GM03348 (cell line): ENCODE results near the gene UCP2.
"Not testable (repeated sequence)": the region's sequence is repeated elsewhere in the genome, so short reads cannot be mapped to it uniquely, and the experiment has no call there.

Source experiments
- DNase-seq: peaks from one replicate; pipeline ENCODE4 v3.0.0; 2012; ENCODE audit warnings: low spot score

Gene UCP2

DNA sequence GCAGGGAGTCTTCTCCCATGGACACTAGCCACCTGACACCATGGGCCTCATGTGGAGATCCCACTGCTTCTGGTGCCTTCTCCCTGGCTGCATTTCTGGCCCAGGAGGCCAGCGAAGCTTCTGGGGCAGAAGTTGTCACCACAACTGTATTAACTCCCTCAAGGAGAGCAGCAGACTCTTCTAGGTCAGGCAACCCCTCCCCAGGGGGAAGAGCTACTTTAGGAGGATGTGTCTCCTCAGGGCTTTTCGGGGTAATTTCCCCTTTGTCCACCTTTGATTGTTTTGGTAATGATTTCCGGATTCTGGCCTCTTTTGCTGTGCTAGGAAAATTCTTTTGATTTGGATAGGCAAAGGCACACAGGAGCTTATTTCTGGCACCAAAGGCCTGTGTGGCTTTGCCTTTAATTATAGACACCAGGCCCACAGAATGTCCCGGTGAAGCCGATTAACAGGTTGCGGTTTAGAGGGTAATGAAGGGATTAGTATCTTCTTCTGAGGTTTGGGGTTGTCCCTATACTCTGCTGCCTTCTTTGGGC, 8.9 kb upstream of the UCP2 start:
- DNase-seq: no peak

DNA sequence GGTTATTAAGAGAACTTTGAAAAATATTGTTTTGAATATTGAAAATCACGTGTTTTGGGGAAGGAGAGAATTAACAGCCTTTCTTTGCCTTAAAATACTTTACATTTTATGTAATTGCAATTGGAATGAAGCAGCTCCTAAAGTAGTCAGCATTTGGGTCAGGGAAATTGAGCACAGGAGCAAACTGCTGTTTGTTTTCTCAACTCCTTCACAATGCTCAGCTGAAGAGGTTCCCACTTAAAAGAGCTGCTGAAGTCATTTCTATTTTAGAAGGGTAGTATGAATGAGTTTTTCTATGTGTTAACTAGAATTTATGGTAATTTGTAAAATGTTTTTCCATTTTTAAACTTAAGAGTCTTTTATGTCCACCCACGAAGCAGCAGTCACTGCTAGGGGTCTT, 8.1 kb upstream of the UCP2 start:
- no peak for DNase-seq

DNA sequence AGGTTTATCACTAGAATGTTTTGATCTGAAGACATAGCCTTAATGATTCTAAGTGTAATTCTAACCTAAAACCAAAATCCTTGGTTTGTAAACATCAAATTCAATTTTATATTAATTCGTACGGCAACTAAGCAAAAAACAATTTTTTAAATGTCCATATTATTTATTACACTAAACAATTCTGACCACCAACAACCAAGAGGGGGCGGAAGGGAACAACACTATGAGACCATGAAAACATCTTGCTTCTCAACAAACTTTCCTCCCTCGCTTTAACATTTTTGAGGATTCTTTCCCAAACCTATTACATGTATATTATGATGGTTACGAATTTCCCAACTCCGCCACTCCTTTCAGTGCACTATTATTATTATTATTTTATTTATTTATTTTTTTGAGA, 6.5 kb upstream of the UCP2 start:
- no peak for DNase-seq

DNA sequence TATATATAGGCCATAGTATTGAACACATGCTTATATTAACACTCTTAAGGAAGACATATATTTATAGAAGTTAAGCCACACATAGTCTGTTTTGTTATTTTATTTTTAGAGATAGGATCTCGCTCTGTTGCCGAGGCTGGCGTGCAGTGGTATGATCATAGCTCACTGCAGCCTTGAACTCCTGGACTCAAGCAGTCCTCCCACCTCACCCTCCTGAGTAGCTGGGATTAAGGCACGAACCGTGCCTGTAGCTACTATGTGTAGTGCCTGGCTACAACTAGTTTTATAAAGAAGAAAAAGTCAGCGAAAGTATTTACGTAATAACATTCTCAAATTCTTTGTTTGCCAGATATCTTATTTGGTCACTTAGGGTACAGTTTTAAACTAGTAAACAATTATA, 5.6 kb upstream of the UCP2 start:
- no peak for DNase-seq

DNA sequence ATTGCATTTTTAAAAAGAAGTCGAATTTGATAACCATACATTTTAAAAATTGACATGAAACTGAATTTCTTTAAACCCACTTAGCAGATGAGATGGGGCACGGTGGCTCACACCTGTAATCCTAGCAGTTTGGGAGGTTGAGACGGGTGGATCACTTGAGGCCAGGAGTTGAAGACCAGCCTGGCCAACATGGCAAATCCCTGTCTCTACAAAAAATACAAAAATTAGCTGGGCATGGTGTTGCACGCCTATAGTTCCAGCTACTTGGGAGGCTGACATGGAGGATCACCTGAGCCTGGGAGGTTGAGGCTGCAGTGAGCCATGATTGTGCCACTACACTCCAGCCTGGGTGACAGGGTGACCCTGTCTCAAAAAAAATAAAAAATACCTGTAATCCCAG, 3.0 kb upstream of the UCP2 start:
- not testable (repeated sequence) for DNase-seq

DNA sequence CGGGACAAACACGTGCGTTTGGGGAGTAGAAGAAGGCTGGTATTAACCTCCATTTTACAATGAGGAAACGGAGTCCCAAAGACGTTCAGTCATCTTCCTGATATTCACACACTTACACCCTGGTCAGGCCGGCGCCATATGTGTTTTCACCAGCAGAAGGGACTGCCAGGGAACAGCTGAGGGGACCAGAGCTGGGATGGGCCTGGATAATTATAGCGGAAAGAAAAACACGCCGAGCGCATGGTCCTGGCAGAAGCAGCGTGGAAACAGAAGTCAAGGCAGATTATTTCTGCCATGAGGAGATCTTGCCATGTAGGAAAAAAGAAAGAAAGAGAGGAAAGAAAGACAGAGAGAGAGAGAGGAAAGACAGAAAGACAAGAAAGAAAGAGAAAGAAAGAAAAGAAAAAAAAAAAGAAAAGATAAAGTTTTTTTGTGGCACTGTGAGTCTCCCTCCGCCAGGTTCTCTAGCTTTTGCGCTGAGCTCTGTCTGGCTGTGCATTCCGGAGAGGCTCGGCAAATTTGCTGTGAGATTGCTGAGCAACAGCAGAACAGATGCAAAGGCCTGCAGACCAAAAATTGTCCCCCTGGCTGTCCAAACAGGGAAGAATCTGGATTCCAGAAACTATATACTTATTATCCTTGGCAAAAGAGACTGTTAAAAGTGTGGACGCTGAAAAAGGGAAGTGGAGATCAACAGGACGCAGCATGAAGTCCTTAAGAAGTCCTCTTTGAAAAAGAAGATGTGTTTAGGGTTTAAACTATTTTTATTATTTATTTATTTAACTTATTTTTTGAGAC, 1.3 kb upstream of the UCP2 start:
- DNase-seq: no peak

DNA sequence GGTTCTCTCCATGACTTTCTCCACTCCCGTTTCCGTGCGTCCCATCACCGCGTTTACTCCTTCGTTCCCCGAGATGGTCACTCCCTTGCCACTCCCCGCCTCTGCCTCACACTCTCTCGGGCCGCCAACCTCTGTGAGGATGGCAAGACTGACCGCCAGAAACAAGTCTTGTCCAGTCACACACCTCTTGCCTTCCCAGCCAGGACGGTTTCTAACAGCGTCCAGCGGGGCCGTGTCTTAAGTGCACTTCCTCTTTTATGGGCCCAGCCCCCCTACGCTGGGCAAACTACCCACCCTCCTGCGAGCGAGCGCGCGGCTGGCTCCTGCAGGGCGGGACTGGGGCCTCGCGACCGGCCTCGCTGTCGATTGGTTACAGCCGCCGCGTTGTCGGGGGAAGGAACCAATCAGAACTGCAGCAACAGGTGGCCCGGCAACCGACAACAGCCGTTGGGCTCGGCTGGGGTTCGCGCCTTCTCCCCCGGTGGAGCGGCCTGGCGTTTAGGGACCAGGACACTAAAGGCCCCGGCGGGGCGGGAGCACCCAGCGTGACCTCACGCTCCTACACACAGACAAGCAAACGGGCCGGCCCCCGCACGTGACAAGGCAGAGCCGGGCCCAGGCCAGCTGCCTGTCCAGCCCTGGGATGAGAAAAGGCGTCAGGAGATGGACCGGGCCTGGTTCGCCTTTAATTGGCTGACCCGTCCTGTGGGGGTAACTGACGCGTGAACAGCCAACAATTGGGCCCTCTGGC, 522 bp upstream of the UCP2 start:
- DNase-seq: peak; percentile 98

DNA sequence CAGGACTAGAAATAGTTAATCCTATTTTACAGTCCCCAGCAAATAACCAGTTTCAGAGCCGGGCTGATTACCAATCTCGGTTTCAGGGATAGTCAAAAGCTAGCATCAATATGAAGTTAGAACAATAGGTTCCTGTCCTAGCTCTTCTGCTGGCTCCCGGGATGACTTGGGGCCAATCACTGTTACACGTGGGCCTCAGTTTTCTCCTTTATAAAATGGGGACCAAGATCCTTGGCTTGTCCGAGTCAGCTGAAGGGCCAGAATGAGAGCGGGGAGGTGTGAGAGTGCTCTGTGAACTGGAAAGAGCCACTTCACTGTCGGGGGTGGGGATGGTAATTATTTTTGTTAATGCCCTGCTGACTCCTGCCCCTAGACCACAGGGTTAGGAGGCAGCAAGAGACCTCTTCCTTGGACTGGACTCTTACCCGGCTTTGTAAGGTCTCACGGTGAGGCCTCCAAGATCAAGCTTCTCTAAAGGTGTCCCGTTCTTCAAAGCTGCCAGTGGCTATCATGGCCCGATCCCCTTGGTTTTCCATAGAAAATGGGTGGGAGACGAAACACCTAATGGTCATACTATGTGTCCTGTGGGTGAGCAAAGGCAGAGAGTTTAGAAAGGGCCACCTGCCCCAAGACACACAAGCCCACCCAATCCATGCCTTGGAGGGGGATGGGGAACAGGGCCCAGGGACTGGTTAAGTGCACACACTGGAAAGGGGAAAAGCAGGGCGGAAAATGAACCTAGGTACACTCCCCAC, 1.4 kb downstream of the UCP2 start:
- no peak for DNase-seq

DNA sequence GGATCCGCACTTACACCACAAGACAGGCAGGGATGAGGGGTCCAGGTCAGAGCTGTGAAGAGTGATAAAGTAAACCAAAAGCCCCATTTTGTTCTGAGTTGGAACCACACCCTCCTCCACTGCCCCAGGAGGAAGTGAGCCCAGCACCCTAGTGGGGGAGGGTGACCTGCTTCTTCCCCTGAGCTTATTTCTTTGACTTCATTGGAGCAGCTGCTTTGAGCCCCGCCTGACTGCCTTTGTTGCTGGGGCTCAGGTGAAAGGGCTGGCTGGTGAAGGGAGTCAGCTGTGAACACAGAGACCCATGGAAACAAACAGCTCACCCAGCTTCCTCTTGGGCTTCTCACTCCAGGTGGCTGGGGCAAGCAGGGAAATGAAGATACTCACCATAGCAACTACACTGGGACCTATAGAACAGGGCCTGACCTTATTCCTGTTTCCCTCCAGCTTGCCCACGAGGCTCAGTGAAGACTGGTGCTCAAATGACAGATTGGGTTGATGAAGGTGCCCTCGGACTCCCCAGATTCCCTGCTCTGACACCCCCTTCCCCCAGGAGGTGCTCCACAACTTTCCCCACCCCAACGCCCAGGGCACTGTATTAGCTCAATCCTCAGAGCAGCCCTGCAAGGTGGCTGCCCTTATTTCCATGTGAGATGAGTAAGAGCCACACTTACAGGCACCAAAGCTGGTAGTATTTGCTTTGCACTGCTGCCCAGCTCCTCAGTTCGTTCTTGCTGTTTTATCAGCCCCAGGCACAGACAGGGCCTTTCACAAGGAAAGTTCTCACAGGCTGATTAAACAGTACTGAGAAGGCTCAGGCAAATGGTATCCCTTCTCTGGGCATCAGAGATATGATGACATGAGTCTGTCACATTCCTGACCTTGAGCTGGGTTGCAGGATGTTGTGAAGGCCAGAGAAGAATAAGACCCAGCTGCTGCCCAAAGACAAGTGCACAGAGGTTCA, 2.4 kb downstream of the UCP2 start:
- DNase-seq: no peak

DNA sequence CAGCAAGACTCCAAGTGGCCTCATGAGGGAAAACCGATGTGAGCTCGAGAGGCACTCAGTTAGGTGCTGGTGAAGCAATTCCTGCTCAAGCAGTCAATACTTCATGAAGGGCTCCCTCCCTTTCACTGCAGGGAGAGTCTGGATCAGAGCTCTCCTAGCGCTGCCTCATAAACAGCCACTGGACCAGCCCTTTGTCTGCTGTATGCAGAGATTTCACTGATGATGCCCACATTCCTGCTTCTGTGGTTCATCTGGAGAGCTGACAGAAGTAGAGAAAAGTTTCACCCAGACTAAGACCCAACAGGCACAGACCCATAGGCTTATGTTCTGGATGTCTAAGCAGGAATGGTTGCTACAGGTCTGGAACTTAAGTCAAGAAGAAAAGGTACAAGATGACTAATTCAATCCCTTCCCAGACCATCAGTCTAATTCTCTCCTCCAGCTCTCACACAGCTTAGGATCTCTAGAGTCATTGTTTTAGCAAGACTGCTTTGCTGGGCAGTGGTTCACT, 4.0 kb downstream of the UCP2 start:
- DNase-seq: peak; percentile 35

DNA sequence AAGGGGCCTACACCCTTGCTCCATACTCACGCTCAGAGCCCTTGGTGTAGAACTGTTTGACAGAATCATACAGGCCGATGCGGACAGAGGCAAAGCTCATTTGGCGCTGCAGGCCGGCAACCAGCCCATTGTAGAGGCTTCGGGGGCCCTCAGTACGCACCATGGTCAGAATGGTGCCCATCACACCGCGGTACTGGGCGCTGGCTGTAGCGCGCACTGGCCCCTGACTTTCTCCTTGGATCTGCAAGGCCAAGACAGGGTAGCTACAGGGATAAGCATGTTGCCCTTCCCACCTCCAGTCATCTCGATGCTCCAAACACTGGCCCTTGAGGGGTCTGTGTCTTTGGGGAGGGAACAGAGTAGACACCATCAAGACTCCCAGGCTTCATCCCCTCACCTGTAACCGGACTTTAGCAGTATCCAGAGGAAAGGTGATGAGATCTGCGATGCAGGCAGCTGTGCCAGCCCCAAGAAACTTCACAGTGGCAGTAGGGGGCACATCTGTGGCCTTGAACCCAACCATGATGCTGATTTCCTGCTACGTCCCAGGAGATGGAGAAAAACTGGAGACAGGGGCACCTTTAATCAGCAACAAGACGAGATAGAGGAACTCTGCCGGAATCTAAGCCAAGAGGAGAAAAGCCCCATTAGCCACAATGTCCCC, 4.7 kb downstream of the UCP2 start:
- no peak for DNase-seq

DNA sequence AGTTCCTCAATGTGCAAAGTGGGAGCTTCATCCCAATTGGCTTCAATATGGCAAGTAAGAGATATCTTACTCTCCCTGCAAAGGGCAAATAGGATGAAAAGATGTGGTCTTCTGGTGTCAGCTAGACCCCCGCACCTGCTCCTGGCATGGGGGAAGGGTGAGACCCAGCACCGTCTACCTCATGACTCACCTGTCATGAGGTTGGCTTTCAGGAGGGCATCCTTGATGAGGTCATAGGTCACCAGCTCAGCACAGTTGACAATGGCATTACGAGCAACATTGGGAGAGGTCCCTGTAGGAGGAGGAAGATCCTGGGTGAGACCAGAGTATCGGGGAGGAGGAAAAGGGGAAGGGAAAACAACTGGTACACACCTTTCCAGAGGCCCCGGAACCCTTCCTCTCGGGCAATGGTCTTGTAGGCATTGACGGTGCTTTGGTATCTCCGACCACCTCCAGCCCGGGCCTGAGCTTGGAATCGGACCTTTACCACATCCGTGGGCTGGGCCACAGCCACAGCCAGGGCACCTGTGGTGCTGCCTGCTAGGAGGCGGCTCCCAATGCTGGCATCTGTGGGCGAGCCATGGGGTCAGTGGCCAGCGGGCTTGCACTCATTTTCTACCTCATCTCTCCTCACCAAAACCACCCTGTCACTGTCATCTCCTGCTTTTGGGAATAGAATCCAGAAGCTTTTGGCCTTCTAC, 6.0 kb downstream of the UCP2 start:
- DNase-seq: no peak

DNA sequence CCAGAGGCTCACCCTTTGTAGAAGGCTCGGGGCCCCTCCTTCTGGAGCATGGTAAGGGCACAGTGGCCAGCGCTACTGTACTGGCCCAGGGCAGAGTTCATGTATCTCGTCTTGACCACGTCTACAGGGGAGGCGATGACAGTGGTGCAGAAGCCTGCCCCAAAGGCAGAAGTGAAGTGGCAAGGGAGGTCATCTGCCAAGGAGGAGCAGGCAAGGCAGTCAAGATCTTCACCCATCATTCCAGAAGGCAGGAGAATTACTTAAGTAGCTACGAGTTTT, 7.2 kb downstream of the UCP2 start:
- no peak for DNase-seq

DNA sequence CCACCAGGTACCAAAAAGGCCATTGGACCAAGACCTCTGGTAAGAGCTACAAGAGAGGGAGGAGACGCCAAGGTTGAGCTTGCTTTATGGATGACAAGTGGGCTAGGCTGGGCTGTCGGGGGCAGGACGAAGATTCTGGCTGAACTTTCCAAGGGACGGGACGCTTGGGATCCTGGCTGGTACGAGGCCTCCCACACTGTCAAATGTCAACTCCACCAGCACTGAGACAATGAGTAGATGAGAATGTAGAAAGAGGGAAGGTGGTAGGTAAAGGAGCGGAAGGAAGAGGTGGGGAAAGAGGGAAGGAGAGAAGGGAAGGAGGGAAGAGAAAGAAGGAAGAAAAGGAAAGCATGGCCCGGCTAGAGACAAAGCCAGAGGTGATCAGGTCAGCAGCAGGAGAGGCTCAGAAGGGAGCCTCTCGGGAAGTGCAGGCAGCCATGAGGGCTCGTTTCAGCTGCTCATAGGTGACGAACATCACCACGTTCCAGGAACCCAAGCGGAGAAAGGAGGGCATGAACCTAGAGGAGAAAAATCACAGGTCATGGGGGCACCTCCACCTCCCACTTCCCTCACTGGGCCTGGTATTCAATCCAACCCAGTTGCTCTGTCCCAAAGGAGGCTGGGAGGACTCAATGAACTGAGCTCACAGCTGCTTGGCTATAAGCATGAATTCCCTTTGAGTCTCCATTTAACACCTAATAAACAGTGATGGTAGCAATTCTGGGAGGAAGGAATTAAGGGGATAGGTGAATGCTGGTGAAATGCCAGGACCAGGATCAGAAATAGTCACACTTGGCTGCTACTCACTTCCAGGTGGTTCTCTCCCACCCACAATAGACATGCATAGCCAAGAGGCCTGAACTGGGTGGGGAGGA, 7.8 kb downstream of the UCP2 start:
- no peak for DNase-seq

DNA sequence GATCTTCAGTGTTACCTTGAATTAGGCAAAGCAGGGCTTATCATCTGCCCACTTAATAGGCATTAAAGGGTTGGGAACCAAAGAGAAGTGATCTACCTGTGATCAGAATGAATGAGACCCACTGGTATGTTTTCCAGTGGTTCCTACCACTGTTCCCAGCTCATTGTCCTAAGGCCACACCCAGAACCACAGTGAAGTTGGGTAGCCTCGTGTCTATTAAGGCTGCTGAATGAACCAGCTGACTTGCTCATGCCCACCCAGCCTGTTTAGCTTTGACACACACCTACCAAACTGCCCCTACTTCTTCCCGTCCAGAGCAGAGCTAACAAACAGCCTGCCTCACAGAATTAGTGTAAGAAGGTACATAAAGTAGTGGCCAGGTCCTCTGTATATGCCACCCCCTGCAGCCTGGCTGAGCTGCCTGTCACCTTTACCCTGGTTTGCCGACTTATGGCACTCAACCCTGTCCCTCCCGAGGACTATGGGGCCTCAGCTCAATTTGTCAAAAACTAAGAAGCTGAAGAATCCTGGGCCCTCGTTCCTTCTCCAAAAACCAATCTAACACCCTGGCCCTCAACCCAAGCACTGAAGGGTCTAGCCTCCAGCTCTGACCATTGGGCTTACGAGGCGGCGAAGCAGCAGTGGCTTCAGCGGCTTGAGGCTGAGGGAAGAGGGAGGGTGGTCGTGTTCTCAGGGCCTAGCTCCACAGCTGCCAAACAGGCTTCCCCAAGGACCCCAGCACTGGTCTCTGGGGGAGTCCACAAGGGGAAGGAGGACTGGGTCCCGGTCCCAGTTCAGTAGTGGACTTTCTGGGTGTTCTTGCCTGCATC, 9.8 kb downstream of the UCP2 start:
- no peak for DNase-seq

DNA sequence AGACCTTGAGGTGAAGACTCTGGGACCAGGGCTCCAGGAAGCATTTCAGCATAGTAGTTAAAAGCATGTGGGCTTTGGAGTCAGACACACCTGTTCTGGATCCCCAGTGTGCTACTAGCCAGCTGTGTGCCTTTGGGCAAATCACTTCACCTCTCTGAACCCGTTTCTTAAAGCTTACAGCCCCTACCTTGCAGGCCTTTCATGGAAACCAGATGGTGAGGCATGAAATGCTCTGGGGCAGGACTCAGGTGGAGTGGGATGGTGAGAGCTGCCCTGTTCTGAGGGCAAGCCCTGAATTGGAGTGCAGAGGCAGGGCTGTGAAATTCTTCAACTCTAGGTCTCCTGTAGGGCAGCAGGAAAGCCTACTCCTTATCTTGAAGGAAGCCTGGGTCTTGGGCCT, 10.5 kb downstream of the UCP2 start:
- no peak for DNase-seq

DNA sequence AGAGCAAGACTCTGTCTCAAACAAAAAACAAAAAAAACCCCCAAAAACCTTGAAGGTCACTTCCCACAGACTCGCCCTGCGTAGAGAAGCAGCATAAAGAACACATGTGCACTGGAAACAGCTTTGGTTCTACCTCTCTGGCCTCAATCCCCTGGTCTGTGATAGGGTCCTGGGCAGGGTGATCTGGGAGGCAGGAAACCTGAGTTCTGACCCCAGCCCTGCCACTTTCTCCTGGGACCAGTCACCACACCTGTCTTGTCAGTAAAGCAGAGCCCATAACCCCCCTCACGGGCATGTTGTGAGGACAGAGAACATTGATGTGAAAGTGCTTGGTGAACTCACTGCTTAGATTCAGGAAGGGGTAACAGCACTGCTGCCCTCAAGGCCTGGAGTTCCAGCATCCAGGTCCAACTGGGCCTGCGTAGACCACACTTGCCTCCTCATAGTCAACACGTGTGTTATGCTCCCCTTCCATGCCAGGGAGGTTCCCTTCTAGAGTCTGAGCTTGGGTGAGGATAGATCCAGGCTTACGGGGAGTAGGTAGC, 11.4 kb downstream of the UCP2 start:
- DNase-seq: no peak
